ENCODE data around the gene PNPLA7. TPM values are rescaled to one million over a fixed set of nuclear protein-coding genes. Genes with fewer than 3 reads are reported as not detected.

The PNPLA7 gene
- total and polyA plus RNA-seq, 2 of the 8 experiments (the other 6 are each of a cell fraction or from before 2014, with no cell fraction given): 0.35 to 0.47 TPM

DNA sequence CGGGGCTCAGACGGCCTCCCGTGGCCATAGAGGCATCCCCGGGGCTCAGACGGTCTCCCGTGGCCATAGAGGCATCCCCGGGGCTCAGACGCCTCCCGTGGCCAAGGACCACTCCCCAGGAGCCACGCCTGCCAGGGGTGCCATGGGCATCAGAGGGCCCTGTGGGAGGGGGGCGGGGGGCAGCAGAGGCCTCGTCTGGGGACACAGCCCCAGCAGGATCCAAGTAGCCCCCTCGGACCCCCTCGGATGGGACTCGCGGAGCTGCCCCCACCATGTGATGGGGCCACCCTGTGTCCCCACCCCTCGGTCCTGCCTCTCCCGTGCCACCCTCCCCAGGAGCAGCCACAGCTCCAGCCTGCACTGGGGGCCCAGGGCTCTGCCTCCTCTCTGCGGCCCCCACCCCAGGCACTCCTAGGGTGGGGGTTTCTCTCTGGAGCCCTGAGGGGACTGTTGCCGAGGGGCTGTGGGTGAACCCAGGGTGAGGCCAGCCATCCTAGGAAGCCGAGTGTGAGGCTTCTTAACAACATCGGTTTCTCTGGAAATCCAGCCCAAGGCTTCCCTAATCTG lies 111.5 kb downstream of the PNPLA7 start:
- no peaks in the 10 kb centered on the region for H3K79me2 ChIP-seq (ENCODE audit: control insufficient read depth in 1 of 2, insufficient read depth in 2 of 2, low read length in 2 of 2)
- H3K79me1 ChIP-seq (ENCODE audit: low read depth, low read length): no peaks in the 10 kb centered on the region
- no peaks in the 10 kb centered on the region for H3K9me3 ChIP-seq (ENCODE audit: insufficient read depth in 2 of 2, low read depth in 1 of 2, low read length in 1 of 2)
- CTCF ChIA-PET (ENCODE audit: partially characterized antibody): interaction anchor here (1.1 kb wide), 1 partner anchor 30 kb away, joined by 3 read pairs; no protein-coding TSS in a partner anchor
- no peak overlapping the region for H2BK120ac ChIP-seq (replicated peaks; ENCODE audit: low read depth, low read length)
- no peak overlapping the region for H3K23ac ChIP-seq (ENCODE audit: insufficient read length)
- no peak overlapping the region for H3K4ac ChIP-seq (replicated peaks; ENCODE audit: insufficient read length, low read depth, low read length)
- H4K91ac ChIP-seq (replicated peaks; ENCODE audit: insufficient read length, low read length): no peak overlapping the region
- TF ChIP-seq SIX5 (IDR thresholded peaks at IDR 0.05; ENCODE audit: low read depth, low read length) (no peak), TCF12 (IDR thresholded peaks at IDR 0.05; ENCODE audit: low read depth, low read length) (no peak), SRF (IDR thresholded peaks at IDR 0.05; ENCODE audit: low read depth, low read length) (no peak), JUN (IDR thresholded peaks at IDR 0.05; ENCODE audit: low read depth, low read length) (no peak)
- no peak overlapping the region for H3K9ac ChIP-seq (replicated peaks in 1 of 4; ENCODE audit: extremely low read depth in 1 of 4, low read depth in 3 of 4, low read length in 3 of 4)
- H2BK15ac ChIP-seq (ENCODE audit: low read length): no peak overlapping the region
- peaks cover 0 to 3% (median 0%) of the 10 kb centered on the region in 4 experiments; a peak in 1 of 7 replicates for H3K4me1 ChIP-seq (replicated peaks in 1 of 4; ENCODE audit: control insufficient read depth in 3 of 4, insufficient read depth in 4 of 4, low read length in 3 of 4)
- DNase-seq (ENCODE audit: low read depth in 1 of 2, low spot score in 2 of 2) (no peak), FAIRE-seq (no peak)
- H4K5ac ChIP-seq (ENCODE audit: insufficient read length, low read depth, low read length): no peak overlapping the region
- 90% methylated on average over 13 of the region's 22 CpGs; no CpG with 5 or more reads in 1 of the 2 experiments for WGBS, 2 experiments (ENCODE audit: extremely low coverage in 1 of 2, insufficient coverage in 1 of 2, insufficient read length in 1 of 2, insufficient replicate concordance in 2 of 2, low coverage in 1 of 2, low lambda C conversion rate in 2 of 2, missing lambda C conversion rate in 1 of 2)
- no peak overlapping the region for H4K8ac ChIP-seq (ENCODE audit: extremely low read depth, insufficient read depth, low read length)
- POLR2A ChIA-PET (ENCODE audit: partially characterized antibody): interaction anchor here (1.6 kb wide), 1 partner anchor 93 kb away, joined by 3 read pairs; no protein-coding TSS in a partner anchor
- H2BK20ac ChIP-seq (ENCODE audit: low read length): no peak overlapping the region
- no peak overlapping the region for H3K4me2 ChIP-seq (ENCODE audit: insufficient read depth in 1 of 2, low read depth in 2 of 2, low read length in 2 of 2)
- H3K27me3 ChIP-seq (replicated peaks in 1 of 4; ENCODE audit: control insufficient read depth in 3 of 4, extremely low read depth in 1 of 4, insufficient read depth in 3 of 4, low read length in 3 of 4): no peaks in the 10 kb centered on the region
- no peak overlapping the region for H2AK5ac ChIP-seq (ENCODE audit: low read depth, low read length)
- no peak overlapping the region for H2BK12ac ChIP-seq (ENCODE audit: low read depth, low read length)
- H3K27ac ChIP-seq (ENCODE audit: low read depth, low read length): no peak overlapping the region
- no peaks in the 10 kb centered on the region for H3K36me3 ChIP-seq (ENCODE audit: control insufficient read depth in 2 of 4, insufficient read depth in 4 of 4, low read length in 3 of 4)
- no peak overlapping the region for H3K56ac ChIP-seq (replicated peaks; ENCODE audit: insufficient read length, low read depth, low read length)
- H2BK5ac ChIP-seq (ENCODE audit: low read depth, low read length): no peak overlapping the region
- H3K14ac ChIP-seq (ENCODE audit: insufficient read length): no peak overlapping the region
- no peaks in the 10 kb centered on the region for H4K20me1 ChIP-seq (replicated peaks in 1 of 2; ENCODE audit: control insufficient read depth in 1 of 2, insufficient read depth in 2 of 2, low read length in 2 of 2)
- H3K18ac ChIP-seq (ENCODE audit: extremely low read depth, low read length): no peak overlapping the region
- H3K23me2 ChIP-seq (ENCODE audit: low read depth, low read length): no peaks in the 10 kb centered on the region; the same call in 1 of the 2 replicates
- H2AFZ ChIP-seq (ENCODE audit: low read length): no peak overlapping the region
- H3K4me3 ChIP-seq (ENCODE audit: extremely low read depth in 1 of 4, insufficient read depth in 2 of 4, low read depth in 3 of 4, low read length in 4 of 4): no peak overlapping the region

All from H1 (cell line).